Ovary (tissue), 3 donors: ENCODE results near the gene KRT76.

Experiments
- CTCF ChIP-seq, 3 donors: fragments of 450-650 bp in 2 of 3; fragments of 200-600 bp in 1 of 3; IDR thresholded peaks; one replicate each; pipeline versions ENCODE4 v1.5.1 to v1.8.0; 2016 to 2022; ENCODE audit warnings: antibody characterized with exemption in 3 of 3, mild to moderate bottlenecking in 1 of 3
- EP300 ChIP-seq: sonication (generic); formaldehyde crosslinking; IDR thresholded peaks from one replicate; pipeline ENCODE4 v1.6.1; 2017; ENCODE audit warnings: antibody characterized with exemption
- POLR2A ChIP-seq: fragments of 450-650 bp; IDR thresholded peaks from one replicate; pipeline ENCODE4 v1.6.1; 2017; ENCODE audit warnings: antibody characterized with exemption, mild to moderate bottlenecking, moderate library complexity
- donor health status: DM: no; HTN: no; CAD: no.

GRCh38 chr12:52760623-52761022 lies 16.5 kb downstream of the KRT76 start:
- TF ChIP-seq CTCF (IDR thresholded peaks at IDR 0.05) (no peak), EP300 (no peak), POLR2A (no peak)
